H9 (cell line): ENCODE results near the gene OR51E1. TPM values are rescaled to one million over a fixed set of nuclear protein-coding genes. Genes with fewer than 3 reads are reported as not detected.

Experiments
- DNase-seq: peaks from one replicate; pipeline ENCODE4 v3.0.0-alpha.2; 2017
- H2AFZ ChIP-seq: one replicate; pipeline ENCODE4 v1.6.1; 2013; ENCODE audit warnings: mild to moderate bottlenecking, low read length, control low read depth, moderate library complexity
- H2AK5ac ChIP-seq: 2 replicates; pipeline ENCODE4 v1.6.1; 2013; ENCODE audit warnings: low read length, control low read depth, mixed read lengths; ENCODE audit not compliant: insufficient read length
- H2BK120ac ChIP-seq: one replicate; pipeline ENCODE4 v1.6.1; 2013; ENCODE audit warnings: low read depth, mild to moderate bottlenecking, low read length, control low read depth, inconsistent platforms; ENCODE audit not compliant: poor library complexity, severe bottlenecking
- H2BK12ac ChIP-seq: 2 replicates; pipeline ENCODE4 v1.6.1; 2013; ENCODE audit warnings: low read length, control low read depth, mixed read lengths, low read depth; ENCODE audit not compliant: insufficient read length
- H2BK15ac ChIP-seq: 2 replicates; pipeline ENCODE4 v1.6.1; 2013; ENCODE audit warnings: low read depth, low read length, control low read depth
- H2BK20ac ChIP-seq: one replicate; pipeline ENCODE4 v1.6.1; 2013; ENCODE audit warnings: low read depth, mild to moderate bottlenecking, low read length, control low read depth, inconsistent platforms; ENCODE audit not compliant: poor library complexity, severe bottlenecking
- H2BK5ac ChIP-seq: 2 replicates; pipeline ENCODE4 v1.6.1; 2013; ENCODE audit warnings: low read length, control low read depth, mixed read lengths; ENCODE audit not compliant: insufficient read length
- H3K14ac ChIP-seq: 2 replicates; pipeline ENCODE4 v1.6.1; 2013; ENCODE audit warnings: low read length, control low read depth; ENCODE audit not compliant: insufficient read depth
- H3K18ac ChIP-seq: 2 replicates; pipeline ENCODE4 v1.6.1; 2013; ENCODE audit warnings: low read depth, mild to moderate bottlenecking, mixed read lengths, low read length, control low read depth; ENCODE audit not compliant: insufficient read length
- H3K23ac ChIP-seq: 2 replicates; pipeline ENCODE4 v1.6.1; 2013; ENCODE audit warnings: low read length, control low read depth, mixed read lengths, low read depth; ENCODE audit not compliant: insufficient read length
- H3K23me2 ChIP-seq: 2 replicates; pipeline ENCODE4 v1.6.1; 2013; ENCODE audit warnings: low read depth, mild to moderate bottlenecking, mixed read lengths, low read length, control low read depth; ENCODE audit not compliant: insufficient read length, poor library complexity, severe bottlenecking
- H3K27ac ChIP-seq: 2 replicates; pipeline ENCODE4 v1.5.1; 2013; ENCODE audit warnings: low read length, control low read depth, mixed read lengths, low read depth; ENCODE audit not compliant: insufficient read length
- H3K27me3 ChIP-seq: 2 replicates; pipeline ENCODE4 v1.6.1; 2013; ENCODE audit warnings: low read length, control low read depth, inconsistent platforms; ENCODE audit not compliant: insufficient read depth
- H3K4ac ChIP-seq: 2 replicates; pipeline ENCODE4 v1.6.1; 2013; ENCODE audit warnings: low read depth, mild to moderate bottlenecking, control low read depth, inconsistent platforms, low read length, moderate library complexity
- H3K4me1 ChIP-seq: 2 replicates; pipeline ENCODE4 v1.6.1; 2013; ENCODE audit warnings: low read length, control low read depth, inconsistent platforms; ENCODE audit not compliant: insufficient read depth
- H3K4me2 ChIP-seq: 2 replicates; pipeline ENCODE4 v1.6.1; 2013; ENCODE audit warnings: low read length, control low read depth, mixed read lengths; ENCODE audit not compliant: insufficient read length, insufficient read depth
- H3K56ac ChIP-seq: 2 replicates; pipeline ENCODE4 v1.6.1; 2013; ENCODE audit warnings: low read depth, mild to moderate bottlenecking, mixed read lengths, low read length, control low read depth; ENCODE audit not compliant: insufficient read length
- H3K79me1 ChIP-seq: 2 replicates; pipeline ENCODE4 v1.6.1; 2013; ENCODE audit warnings: low read depth, mild to moderate bottlenecking, moderate library complexity, low read length, control low read depth, inconsistent platforms; ENCODE audit not compliant: insufficient read depth, poor library complexity, severe bottlenecking
- H3K79me2 ChIP-seq: 2 replicates; pipeline ENCODE4 v1.6.1; 2013; ENCODE audit warnings: low read length, control low read depth, inconsistent platforms; ENCODE audit not compliant: insufficient read depth
- H3K9ac ChIP-seq: 2 replicates; pipeline ENCODE4 v1.6.1; 2013; ENCODE audit warnings: low read length, control low read depth, mixed read lengths; ENCODE audit not compliant: insufficient read length; ENCODE audit errors: extremely low read depth
- H3K9me3 ChIP-seq: one replicate; pipeline ENCODE4 v1.6.1; 2013; ENCODE audit warnings: low read depth, low read length, inconsistent platforms; ENCODE audit not compliant: control insufficient read depth
- H3T11ph ChIP-seq: one replicate; pipeline ENCODE4 v1.6.1; 2013; ENCODE audit warnings: mild to moderate bottlenecking, low read length, control low read depth, inconsistent platforms
- H4K20me1 ChIP-seq: one replicate; pipeline ENCODE4 v1.6.1; 2013; ENCODE audit not compliant: control insufficient read depth, insufficient read length, insufficient read depth
- H4K5ac ChIP-seq: 2 replicates; pipeline ENCODE4 v1.6.1; 2013; ENCODE audit warnings: low read depth, mild to moderate bottlenecking, mixed read lengths, low read length, control low read depth; ENCODE audit not compliant: insufficient read length
- H4K8ac ChIP-seq: replicated peaks from 2 replicates; pipeline ENCODE4 v1.6.1; 2013; ENCODE audit warnings: low read length, control low read depth, mixed read lengths, low read depth; ENCODE audit not compliant: insufficient read length
- H4K91ac ChIP-seq: 2 replicates; pipeline ENCODE4 v1.6.1; 2013; ENCODE audit warnings: low read depth, mild to moderate bottlenecking, moderate library complexity, mixed read lengths, low read length, control low read depth; ENCODE audit not compliant: insufficient read length
- H3K27ac Mint-ChIP-seq, 3 experiments: 2 replicates in 2 of 3; 3 replicates in 1 of 3; pipeline ENCODE4 v1.8.0; 2020 to 2021; ENCODE audit warnings: mixed read lengths in 3 of 3, mild to moderate bottlenecking in 1 of 3, moderate library complexity in 1 of 3
- H3K27me3 Mint-ChIP-seq: 2 replicates; pipeline ENCODE4 v1.8.0; 2021; ENCODE audit warnings: low read depth, mild to moderate bottlenecking, moderate library complexity, mixed read lengths
- H3K36me3 Mint-ChIP-seq, 3 experiments: 2 replicates in 2 of 3; 3 replicates in 1 of 3; pipeline ENCODE4 v1.8.0; 2020 to 2021; ENCODE audit warnings: low read depth in 3 of 3, mixed read lengths in 3 of 3; ENCODE audit not compliant: insufficient read depth in 1 of 3
- H3K4me1 Mint-ChIP-seq, 2 experiments: 2 replicates each; pipeline ENCODE4 v1.8.0; 2020; ENCODE audit warnings: mixed read lengths in 2 of 2
- H3K4me3 Mint-ChIP-seq, 2 experiments: 2 replicates in 1 of 2; 3 replicates in 1 of 2; pipeline ENCODE4 v1.8.0; 2020 to 2021; ENCODE audit warnings: mild to moderate bottlenecking in 2 of 2, mixed read lengths in 2 of 2, moderate library complexity in 1 of 2
- H3K9me3 Mint-ChIP-seq, 2 experiments: 2 replicates in 1 of 2; 3 replicates in 1 of 2; pipeline ENCODE4 v1.8.0; 2020; ENCODE audit warnings: mild to moderate bottlenecking in 2 of 2, mixed read lengths in 2 of 2, moderate library complexity in 1 of 2
- CTCF ChIP-seq: fragments of 200-600 bp; sonication (generic); conservative IDR thresholded peaks from 3 replicates; pipeline ENCODE4 v1.8.0; 2021; ENCODE audit warnings: antibody characterized with exemption, mild to moderate bottlenecking
- WGBS: extraction: QIAGEN DNeasy Blood & Tissue Kit; methylation state at CpG from one replicate; pipeline ENCODE4 v1.1.7; 2013; ENCODE audit warnings: missing lambda C conversion rate, low lambda C conversion rate, mixed read lengths; ENCODE audit not compliant: insufficient read length; ENCODE audit errors: extremely low coverage; 5-methylcytosine and 5-hydroxymethylcytosine counted together
- total RNA-seq: library from RNA; stranded (reverse); gene quantifications from 2 replicates; pipeline ENCODE4 v1.2.1, GENCODE V29; 2021

OR51E1 gene
- total RNA-seq, 1 experiment from 2014 or later, result not detected

- H3K27me3 Mint-ChIP-seq, result no peaks in the 10 kb centered on the region
- no CpG with 5 or more reads among the region's 2 CpGs for WGBS
- no peaks in the 10 kb centered on the region for H3K36me3 Mint-ChIP-seq
Observed at GRCh38 chr11:4677948-4678347, 34.2 kb downstream of the OR51E1 start.

More at GRCh38 chr11:4677948-4678347, 34.2 kb downstream of the OR51E1 start:
- H2AFZ ChIP-seq, result no peak overlapping the region
- H3K23ac ChIP-seq, result no peak overlapping the region
- H2AK5ac ChIP-seq, result no peak overlapping the region
- no peak for DNase-seq
- H3K9me3 ChIP-seq, result no peaks in the 10 kb centered on the region
- no peak overlapping the region for H3K4ac ChIP-seq
- Mint-ChIP-seq H3K9me3 (no peaks in the 10 kb centered on the region; a peak in 1 of 5 replicates), H3K27ac (no peak overlapping the region), H3K4me1 (no peaks in the 10 kb centered on the region), H3K4me3 (no peak overlapping the region)
- no peak overlapping the region for H3K14ac ChIP-seq
- H2BK12ac ChIP-seq, result no peak overlapping the region
- no peaks in the 10 kb centered on the region for H4K20me1 ChIP-seq
- TF ChIP-seq CTCF, result no peak
- no peak overlapping the region for H2BK15ac ChIP-seq
- H4K91ac ChIP-seq, result no peak overlapping the region
- H4K5ac ChIP-seq, result no peak overlapping the region
- H3K56ac ChIP-seq, result no peak overlapping the region
- H3K79me1 ChIP-seq, result no peaks in the 10 kb centered on the region
- no peak overlapping the region for H2BK120ac ChIP-seq
- no peak overlapping the region for H3K4me2 ChIP-seq
- H2BK20ac ChIP-seq, result no peak overlapping the region
- no peak overlapping the region for H3K27ac ChIP-seq
- H3K79me2 ChIP-seq, result no peaks in the 10 kb centered on the region
- H2BK5ac ChIP-seq, result no peak overlapping the region
- no peaks in the 10 kb centered on the region for H3K27me3 ChIP-seq
- H3K4me1 ChIP-seq, result no peaks in the 10 kb centered on the region
- H3T11ph ChIP-seq, result no peak overlapping the region
- H3K18ac ChIP-seq, result no peak overlapping the region
- no peak overlapping the region for H3K9ac ChIP-seq
- no peaks in the 10 kb centered on the region for H3K23me2 ChIP-seq
- no peak overlapping the region for H4K8ac ChIP-seq
